Activated T-helper 1 cell treated with anti-CD3 and anti-CD28 coated beads, Interleukin-12 subunit alpha, Interleukin-12 subunit beta, Interleukin-2, Interleukin-4 antibody, amounts not matched to agents 30 ng/mL and 10 ng/mL and 1 ng/mL, durations not matched to agents 14 hours and 24 hours and 36 hours (primary cell): ENCODE measurements around the gene EPHB2. TPM values are rescaled to one million over a fixed set of nuclear protein-coding genes. Genes with fewer than 3 reads are reported as not detected.
"Not testable (repeated sequence)": the region's sequence is repeated elsewhere in the genome, so short reads cannot be mapped to it uniquely, and the experiment has no call there.

Source experiments
- DNase-seq: peaks from one replicate; pipeline ENCODE4 v3.0.0; 2021; ENCODE audit warnings: low spot score
- H3K27ac Mint-ChIP-seq: one replicate; pipeline ENCODE4 v1.8.0; 2021; ENCODE audit warnings: mild to moderate bottlenecking, mixed read lengths
- H3K27me3 Mint-ChIP-seq: one replicate; pipeline ENCODE4 v1.8.0; 2022; ENCODE audit warnings: mild to moderate bottlenecking, moderate library complexity, mixed read lengths; ENCODE audit not compliant: insufficient read depth
- H3K36me3 Mint-ChIP-seq: one replicate; pipeline ENCODE4 v1.8.0; 2021; ENCODE audit warnings: low read depth, mixed read lengths
- H3K4me1 Mint-ChIP-seq: one replicate; pipeline ENCODE4 v1.8.0; 2021; ENCODE audit warnings: low read depth, mixed read lengths
- H3K4me3 Mint-ChIP-seq: one replicate; pipeline ENCODE4 v1.8.0; 2021; ENCODE audit warnings: mild to moderate bottlenecking, moderate library complexity, mixed read lengths
- H3K9me3 Mint-ChIP-seq: one replicate; pipeline ENCODE4 v1.8.0; 2021; ENCODE audit warnings: mixed read lengths
- intact Hi-C: fragments of 100-400 bp; cut with micrococcal nuclease; formaldehyde crosslinking; loops from one replicate; pipeline ENCODE4 v1.15.1; 2024
- total RNA-seq: library from RNA; stranded (reverse); gene quantifications from 2 replicates; pipeline ENCODE4 v1.2.3, GENCODE V29; 2022

Gene EPHB2
- total RNA-seq, 1 donor from 2014 or later: not detected

DNA sequence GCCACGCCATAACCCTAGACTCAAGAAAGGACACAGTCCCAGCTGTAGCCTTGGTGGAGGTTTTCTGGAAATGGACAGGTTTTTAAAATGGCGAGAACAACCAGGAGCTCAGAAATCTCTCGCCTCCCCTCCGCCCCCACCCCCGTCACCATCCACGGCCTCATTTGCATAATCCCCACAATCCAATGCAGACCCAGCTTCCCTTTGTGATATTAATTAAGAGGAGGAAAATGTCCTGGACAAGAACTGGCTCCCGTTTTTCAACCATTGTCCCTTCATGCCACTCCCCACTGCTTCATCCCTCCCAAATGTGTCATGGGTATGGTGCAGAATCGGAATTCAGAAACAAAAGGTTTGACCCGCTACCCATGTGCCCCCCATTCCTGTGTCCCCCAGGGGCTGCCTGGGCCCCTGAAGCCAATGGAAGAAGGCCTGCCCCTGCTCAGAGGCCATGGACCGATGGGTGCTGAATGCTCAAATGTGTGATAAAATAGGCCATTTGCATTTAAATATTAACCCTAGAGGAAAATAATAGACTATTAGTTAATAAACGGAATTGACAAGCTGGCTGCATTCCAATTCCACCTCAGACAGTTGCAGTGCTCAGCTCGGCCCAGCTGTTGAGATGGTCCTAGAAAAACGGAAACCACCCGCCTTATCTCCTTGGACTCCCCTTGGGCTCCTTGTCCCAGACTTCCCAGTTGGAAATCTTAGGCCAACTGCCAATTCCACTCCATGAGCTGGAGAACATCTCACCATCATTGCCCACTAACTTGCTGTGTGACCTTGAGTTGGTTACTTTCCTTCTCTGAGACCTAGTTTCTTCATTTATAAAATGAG lies 10.7 kb upstream of the EPHB2 start:
- no peak overlapping the region for H3K27ac Mint-ChIP-seq
- H3K27me3 Mint-ChIP-seq: peaks cover 1% of the 10 kb centered on the region
- no peak for DNase-seq
- no peaks in the 10 kb centered on the region for H3K36me3 Mint-ChIP-seq
- intact Hi-C loops: no loop called here
- no peaks in the 10 kb centered on the region for H3K4me1 Mint-ChIP-seq
- H3K9me3 Mint-ChIP-seq: no peaks in the 10 kb centered on the region
- H3K4me3 Mint-ChIP-seq: no peak overlapping the region

DNA sequence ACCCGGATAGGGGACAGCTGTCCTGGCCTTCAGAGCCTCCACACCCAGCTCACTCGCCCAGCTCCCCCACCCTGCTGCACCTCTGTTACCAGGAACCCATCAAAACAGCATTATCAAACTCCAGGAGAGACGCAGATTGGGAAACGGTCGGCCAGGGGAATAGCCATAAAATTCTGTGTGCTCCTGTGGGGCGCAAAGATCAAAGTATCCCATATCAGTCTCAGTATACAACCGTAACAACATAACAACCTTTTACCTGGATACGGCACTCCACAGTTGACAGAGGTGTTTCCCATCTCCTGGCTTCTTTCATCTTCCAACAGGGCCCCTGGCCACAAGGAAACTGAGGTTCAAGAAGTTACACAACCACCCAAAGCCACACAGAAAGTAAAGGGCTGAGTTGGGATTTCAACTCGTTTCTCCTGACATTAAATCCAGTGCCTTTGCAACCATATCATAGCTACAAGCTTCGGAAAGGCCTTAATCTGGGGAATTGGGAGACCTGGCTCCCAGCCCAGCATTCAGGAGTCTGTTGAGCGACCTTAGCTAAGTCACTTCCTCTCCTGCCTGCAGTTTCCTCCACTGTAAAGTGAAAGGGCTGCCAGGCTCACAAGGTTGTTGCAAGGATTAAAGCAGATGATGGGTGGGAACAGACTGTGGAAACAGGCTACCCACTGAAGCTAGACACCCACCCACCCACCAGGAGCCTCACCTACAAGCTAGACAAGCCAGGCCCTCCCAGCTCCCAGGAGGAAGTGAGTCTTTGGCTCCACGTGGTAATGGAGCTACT lies 8.1 kb upstream of the EPHB2 start:
- H3K36me3 Mint-ChIP-seq: no peaks in the 10 kb centered on the region
- intact Hi-C loops: no loop called here
- no peak overlapping the region for H3K4me3 Mint-ChIP-seq
- DNase-seq: no peak
- no peaks in the 10 kb centered on the region for H3K9me3 Mint-ChIP-seq
- no peaks in the 10 kb centered on the region for H3K4me1 Mint-ChIP-seq
- peaks cover 4% of the 10 kb centered on the region for H3K27me3 Mint-ChIP-seq
- H3K27ac Mint-ChIP-seq: no peak overlapping the region

DNA sequence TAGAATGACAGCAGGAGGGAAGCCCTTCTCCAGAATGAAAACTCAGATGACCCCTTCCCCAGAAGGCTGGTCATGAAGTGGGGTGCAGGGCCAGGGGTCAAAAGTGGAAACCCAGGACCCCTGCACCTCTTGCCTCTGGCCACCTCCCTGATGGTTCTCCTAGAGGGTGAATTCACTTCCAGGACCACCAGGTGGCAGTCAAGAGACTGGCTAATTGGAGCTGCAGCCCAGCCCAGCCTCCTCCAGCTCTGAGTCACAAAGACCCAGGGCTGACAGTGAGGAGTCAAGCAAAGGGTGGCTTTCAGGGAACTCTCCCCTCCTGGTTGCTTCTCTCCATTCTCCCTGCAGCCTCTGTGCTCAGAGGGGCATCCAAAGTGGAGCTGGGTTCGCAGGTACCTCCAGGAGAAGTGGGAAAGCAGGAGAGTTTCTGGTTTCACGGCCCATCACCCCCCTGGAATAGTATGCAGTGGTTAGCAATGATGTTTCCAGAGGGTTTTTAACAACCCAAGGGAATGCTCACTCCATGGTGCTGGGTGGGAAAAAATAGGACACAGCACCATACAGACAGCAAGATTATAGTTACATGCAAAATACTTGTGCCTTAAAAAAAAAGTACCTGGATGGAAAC lies 6.1 kb upstream of the EPHB2 start:
- peaks cover 22% of the 10 kb centered on the region for H3K27me3 Mint-ChIP-seq
- intact Hi-C loops: loop anchor here (1.0 kb wide), 1 partner anchor 260 kb away; no protein-coding TSS in a partner anchor
- no peaks in the 10 kb centered on the region for H3K4me1 Mint-ChIP-seq
- H3K27ac Mint-ChIP-seq: no peak overlapping the region
- no peaks in the 10 kb centered on the region for H3K36me3 Mint-ChIP-seq
- no peaks in the 10 kb centered on the region for H3K9me3 Mint-ChIP-seq
- peak; percentile 55 for DNase-seq
- no peak overlapping the region for H3K4me3 Mint-ChIP-seq

DNA sequence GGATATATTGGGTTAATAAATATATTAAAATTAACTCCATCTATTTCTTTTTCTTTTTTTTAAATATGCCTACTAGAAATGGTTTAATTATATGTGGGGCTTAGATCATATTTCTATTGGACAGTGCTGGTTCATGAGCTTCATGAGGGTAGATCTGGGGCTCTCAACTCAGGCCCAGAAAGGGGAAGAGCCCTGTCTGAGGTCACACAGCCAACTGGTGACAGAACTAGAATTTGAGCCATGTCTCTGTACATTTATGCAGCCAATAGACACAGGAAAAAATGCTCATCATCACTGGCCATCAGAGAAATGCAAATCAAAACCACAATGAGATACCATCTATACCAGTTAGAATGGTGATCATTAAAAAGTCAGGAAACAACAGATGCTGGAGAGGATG lies 5.1 kb upstream of the EPHB2 start:
- DNase-seq: no peak

DNA sequence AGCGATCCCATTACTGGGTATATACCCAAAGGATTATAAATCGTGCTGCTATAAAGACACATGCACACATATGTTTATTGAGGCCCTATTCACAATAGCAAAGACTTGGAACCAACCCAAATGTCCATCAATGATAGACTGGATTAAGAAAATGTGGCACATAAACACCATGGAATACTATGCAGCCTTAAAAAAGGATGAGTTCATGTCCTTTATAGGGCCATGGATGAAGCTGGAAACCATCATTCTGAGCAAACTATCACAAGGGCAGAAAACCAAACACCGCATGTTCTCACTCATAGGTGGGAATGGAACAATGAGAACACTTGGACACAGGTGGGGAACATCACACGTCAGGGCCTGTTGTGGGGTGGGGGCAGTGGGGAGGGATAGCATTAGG lies 4.5 kb upstream of the EPHB2 start:
- H3K36me3 Mint-ChIP-seq, H3K4me1 Mint-ChIP-seq, intact Hi-C loops, H3K27ac Mint-ChIP-seq, H3K4me3 Mint-ChIP-seq, DNase-seq, H3K9me3 Mint-ChIP-seq: not testable (repeated sequence)
- peaks cover 29% of the 10 kb centered on the region for H3K27me3 Mint-ChIP-seq

More for the DNA sequence above, 5.1 kb upstream of the EPHB2 start:
- intact Hi-C loops: no loop called here
- H3K4me1 Mint-ChIP-seq: no peaks in the 10 kb centered on the region
- H3K27me3 Mint-ChIP-seq: peaks cover 29% of the 10 kb centered on the region
- no peaks in the 10 kb centered on the region for H3K9me3 Mint-ChIP-seq
- no peaks in the 10 kb centered on the region for H3K36me3 Mint-ChIP-seq
- H3K4me3 Mint-ChIP-seq: no peak overlapping the region
- H3K27ac Mint-ChIP-seq: no peak overlapping the region

DNA sequence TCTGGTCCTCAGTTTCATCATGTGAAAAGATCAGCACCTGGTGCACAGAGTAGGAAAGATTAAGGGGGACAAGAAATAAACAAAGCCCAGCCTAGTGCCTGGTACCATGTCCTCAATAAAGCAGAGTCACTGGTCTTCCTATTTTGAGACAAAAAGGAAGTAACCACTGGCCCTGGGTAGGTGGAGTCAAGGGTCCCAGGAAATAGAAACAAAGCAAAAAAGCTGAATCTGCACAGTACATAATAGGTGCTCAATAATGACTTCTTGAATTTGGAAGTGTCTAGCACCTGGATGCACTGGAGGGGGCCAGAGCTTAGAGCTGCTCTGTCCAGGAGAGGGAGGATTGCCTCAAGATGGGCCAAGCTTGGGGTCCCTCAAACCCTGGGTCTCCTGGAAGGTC lies 1.9 kb upstream of the EPHB2 start:
- intact Hi-C loops: no loop called here
- Mint-ChIP-seq H3K4me3 (no peak overlapping the region), H3K9me3 (no peaks in the 10 kb centered on the region), H3K27ac (no peak overlapping the region), H3K27me3 (peaks cover 42% of the 10 kb centered on the region), H3K4me1 (no peaks in the 10 kb centered on the region), H3K36me3 (no peaks in the 10 kb centered on the region)
- no peak for DNase-seq

DNA sequence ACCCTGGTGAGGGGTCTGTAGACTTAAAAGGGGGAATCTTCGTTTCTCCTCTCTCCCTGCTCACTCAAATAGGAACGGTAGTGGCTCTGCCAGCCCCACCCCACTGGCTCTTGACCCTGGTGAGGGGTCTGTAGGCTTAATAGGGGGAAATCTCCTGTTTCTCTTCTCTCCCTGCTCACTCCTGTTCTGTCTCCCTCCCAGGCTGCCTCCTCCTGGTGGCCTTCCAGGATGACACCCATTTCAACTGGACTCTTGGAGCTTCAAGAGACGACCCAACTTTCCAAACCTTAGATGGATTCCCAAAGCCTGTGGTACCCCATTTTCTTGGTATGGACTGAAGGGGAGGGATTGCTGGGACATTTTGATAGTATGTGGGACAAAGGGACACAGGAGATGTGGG lies 1.4 kb upstream of the EPHB2 start:
- H3K27ac Mint-ChIP-seq: no peak overlapping the region
- no peak for DNase-seq
- peaks cover 47% of the 10 kb centered on the region for H3K27me3 Mint-ChIP-seq
- intact Hi-C loops: no loop called here
- no peak overlapping the region for H3K4me3 Mint-ChIP-seq
- no peaks in the 10 kb centered on the region for H3K9me3 Mint-ChIP-seq
- no peaks in the 10 kb centered on the region for H3K4me1 Mint-ChIP-seq
- H3K36me3 Mint-ChIP-seq: no peaks in the 10 kb centered on the region

DNA sequence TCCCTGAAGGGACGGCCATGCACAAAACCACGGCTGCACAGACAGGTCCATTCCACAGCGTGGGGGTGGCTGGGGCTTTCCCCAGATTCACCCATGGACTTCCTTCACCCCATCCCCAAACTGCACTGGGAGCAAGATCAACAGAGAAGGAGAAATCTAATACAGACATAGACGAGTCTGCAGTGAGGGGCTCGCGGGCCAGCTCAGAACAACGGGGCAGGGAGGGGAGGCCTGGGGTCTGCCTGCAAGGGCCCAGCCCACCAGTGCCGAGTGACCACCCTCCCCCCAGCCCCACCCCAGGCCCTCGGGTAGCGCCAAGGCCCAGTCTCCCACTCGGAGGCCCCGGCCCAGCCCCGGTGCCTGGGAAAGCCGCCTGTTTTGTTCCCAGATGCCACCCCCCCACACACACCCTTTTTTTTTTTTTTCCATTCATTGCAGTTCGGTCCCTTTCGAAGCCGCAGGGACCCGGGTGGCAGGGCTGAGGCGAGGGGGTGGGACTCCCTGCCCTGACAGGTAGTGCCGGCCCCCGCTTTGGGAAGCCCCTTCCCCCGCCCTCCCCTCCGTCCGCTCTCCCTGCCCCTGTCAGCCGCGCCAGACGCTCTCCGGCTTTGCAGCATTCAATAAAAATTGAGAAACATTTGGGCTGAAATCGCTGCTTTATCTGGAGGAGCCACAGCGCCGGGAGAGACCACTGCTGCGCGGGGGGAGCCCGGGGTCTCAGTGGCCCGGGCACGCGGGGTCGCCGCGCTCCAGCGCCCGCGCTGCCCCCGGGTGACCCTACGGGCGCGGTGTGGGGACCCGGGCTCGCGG lies 543 bp upstream of the EPHB2 start:
- DNase-seq: no peak
- intact Hi-C loops: no loop called here
- Mint-ChIP-seq H3K36me3 (no peaks in the 10 kb centered on the region), H3K9me3 (no peaks in the 10 kb centered on the region), H3K4me3 (peak overlapping the region; percentile 56), H3K27ac (no peak overlapping the region), H3K27me3 (peaks cover 52% of the 10 kb centered on the region), H3K4me1 (no peaks in the 10 kb centered on the region)

DNA sequence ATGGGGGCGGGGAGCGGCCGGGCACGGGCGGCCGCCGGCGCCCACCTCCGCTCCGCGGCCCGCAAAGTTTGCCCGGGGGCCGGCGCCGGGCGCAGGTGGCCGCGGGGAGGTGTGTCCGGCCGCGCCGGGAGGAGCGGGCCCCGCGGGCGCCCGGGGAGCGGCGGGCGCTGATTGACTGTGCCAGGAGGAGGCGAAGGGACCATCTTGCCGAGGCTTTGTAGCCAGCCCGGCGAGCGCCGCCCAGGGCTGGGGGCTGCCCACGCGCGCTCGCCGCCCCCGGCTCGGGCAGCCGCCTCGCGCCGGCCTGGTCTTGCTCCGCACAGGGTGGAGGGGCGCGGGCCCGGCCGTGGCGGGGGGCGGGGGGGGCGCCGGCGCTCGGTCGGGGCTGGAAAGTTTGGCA lies 432 bp downstream of the EPHB2 start:
- no peak for DNase-seq
- Mint-ChIP-seq H3K27me3 (peaks cover 56% of the 10 kb centered on the region), H3K4me1 (no peaks in the 10 kb centered on the region), H3K4me3 (no peak overlapping the region), H3K36me3 (no peaks in the 10 kb centered on the region), H3K9me3 (no peaks in the 10 kb centered on the region), H3K27ac (no peak overlapping the region)
- intact Hi-C loops: no loop called here

DNA sequence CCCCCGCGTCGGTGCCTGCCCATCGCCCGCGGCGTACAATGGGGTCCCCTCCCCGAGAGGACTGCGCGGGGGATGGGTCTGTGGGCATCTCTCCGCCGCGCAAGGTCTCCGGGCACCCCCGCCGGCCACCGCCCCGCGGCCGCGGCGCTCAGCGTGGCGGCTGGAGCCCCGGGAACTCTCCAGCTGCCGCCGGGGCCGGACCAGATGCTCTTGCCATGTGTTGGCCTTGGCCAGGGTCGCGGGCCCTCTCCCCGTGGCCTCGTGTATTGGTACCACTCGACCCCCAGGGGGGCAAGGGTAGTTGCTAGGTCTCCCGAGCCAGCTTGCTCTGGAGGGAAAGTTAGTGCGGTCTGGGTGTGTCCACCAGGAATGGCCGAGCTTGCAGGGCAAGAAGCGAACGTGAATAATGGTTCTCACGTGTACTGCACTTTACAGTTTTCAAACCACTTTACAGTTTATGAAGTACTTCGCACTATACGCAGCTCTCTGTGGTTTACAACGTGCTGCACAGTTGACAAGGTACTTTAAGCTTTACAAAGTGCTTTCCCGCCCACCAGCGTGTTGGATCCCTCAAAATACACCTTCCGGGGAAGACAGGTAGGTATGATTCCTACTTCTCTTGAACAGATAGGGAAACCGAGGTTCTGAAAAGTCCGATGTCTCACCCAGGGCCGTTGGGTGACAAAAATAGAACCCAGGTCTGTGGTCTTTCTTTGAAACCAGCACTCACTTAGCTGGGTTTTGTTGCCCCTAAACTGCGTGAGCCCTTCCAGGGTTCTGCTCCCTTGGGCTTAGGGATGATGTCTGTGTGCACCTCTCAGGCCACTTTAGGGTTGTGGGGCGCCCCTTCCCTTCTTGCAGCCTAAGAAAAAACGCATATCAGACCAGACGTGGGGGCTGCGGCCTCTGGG lies 1.2 kb downstream of the EPHB2 start:
- H3K4me3 Mint-ChIP-seq: no peak overlapping the region

DNA sequence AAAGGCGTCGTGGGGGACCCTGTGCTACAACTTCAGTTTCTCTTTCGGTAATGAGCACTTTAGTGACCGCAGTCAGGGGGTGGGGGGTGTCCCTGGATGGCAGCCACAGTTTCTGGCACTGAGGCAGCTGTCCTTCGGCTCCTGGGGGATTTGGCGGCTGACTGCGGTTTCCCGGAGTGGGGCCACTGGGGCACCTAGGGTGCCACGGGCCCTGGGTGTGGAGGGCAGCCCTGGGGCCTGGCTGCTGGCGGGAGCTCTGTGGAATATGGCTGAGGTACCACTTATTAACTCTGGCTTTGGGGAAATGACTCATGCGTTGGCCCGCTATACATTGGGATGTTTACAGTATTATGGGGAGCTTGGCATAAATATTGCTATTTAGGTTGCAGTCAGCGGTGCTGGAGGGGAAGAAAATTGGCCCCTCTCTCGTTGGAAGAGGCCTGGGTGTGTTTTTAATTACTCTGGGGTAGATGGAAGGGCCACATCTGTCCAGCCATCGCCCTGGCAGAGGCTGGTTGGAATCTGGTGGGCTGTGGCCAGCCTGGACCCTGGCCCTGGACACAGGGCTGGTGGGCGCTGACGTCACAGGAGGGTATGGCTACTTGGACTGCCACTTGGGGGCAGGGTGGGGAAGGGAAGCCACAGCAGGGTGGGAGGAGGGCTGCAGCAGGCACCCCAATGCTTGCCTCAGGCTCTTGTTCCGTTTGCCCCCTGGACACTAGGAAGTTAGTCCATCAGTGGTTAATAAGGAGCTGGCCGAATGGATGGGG lies 2.0 kb downstream of the EPHB2 start:
- H3K27me3 Mint-ChIP-seq: peaks cover 53% of the 10 kb centered on the region
- no peaks in the 10 kb centered on the region for H3K36me3 Mint-ChIP-seq
- intact Hi-C loops: no loop called here
- H3K4me1 Mint-ChIP-seq: no peaks in the 10 kb centered on the region
- H3K4me3 Mint-ChIP-seq: no peak overlapping the region
- no peaks in the 10 kb centered on the region for H3K9me3 Mint-ChIP-seq
- no peak for DNase-seq
- H3K27ac Mint-ChIP-seq: no peak overlapping the region

More for the DNA sequence above, 1.2 kb downstream of the EPHB2 start:
- intact Hi-C loops: no loop called here
- H3K27ac Mint-ChIP-seq: no peak overlapping the region
- H3K9me3 Mint-ChIP-seq: no peaks in the 10 kb centered on the region
- H3K27me3 Mint-ChIP-seq: peaks cover 57% of the 10 kb centered on the region
- no peaks in the 10 kb centered on the region for H3K36me3 Mint-ChIP-seq
- DNase-seq: no peak
- H3K4me1 Mint-ChIP-seq: no peaks in the 10 kb centered on the region
